CD14-positive monocyte (primary cell): ENCODE results near the gene XDH. TPM values are rescaled to one million over a fixed set of nuclear protein-coding genes. Genes with fewer than 3 reads are reported as not detected.

ENCODE experiments used
- DNase-seq, 3 donors: peaks; one replicate each; pipeline ENCODE4 v3.0.0-alpha.2; 2011 to 2022
- H2AFZ ChIP-seq: 2 replicates; pipeline ENCODE4 v1.6.0; 2012; ENCODE audit warnings: mild to moderate bottlenecking, low read depth, low read length, inconsistent platforms; ENCODE audit not compliant: insufficient read depth, poor library complexity, severe bottlenecking
- H3K27ac ChIP-seq, 2 donors: 1 replicate in 1 of 2; 2 replicates in 1 of 2; pipeline ENCODE4 v1.5.1; 2012 to 2013; ENCODE audit warnings: low read length in 2 of 2, control low read depth in 1 of 2, inconsistent platforms in 1 of 2, low read depth in 1 of 2, mild to moderate bottlenecking in 1 of 2
- H3K27me3 ChIP-seq, 2 donors: one replicate each; pipeline versions ENCODE4 v1.6.0 to v1.6.1; 2011 to 2013; ENCODE audit warnings: low read length in 2 of 2; ENCODE audit not compliant: control insufficient read depth in 2 of 2, insufficient read depth in 2 of 2
- H3K36me3 ChIP-seq, 2 donors: replicated peaks in 1 of 2; 1 replicate in 1 of 2; 2 replicates in 1 of 2; pipeline versions ENCODE4 v1.5.1 to v1.6.1; 2012 to 2013; ENCODE audit warnings: low read length in 2 of 2, control low read depth in 1 of 2, inconsistent platforms in 1 of 2, mild to moderate bottlenecking in 1 of 2; ENCODE audit not compliant: insufficient read depth in 2 of 2, control insufficient read depth in 1 of 2
- H3K4me1 ChIP-seq, 2 donors: 1 replicate in 1 of 2; 2 replicates in 1 of 2; pipeline versions ENCODE4 v1.5.1 to v1.6.1; 2012 to 2013; ENCODE audit warnings: low read length in 2 of 2, control low read depth in 1 of 2, inconsistent platforms in 1 of 2, mild to moderate bottlenecking in 1 of 2, moderate library complexity in 1 of 2; ENCODE audit not compliant: insufficient read depth in 2 of 2, control insufficient read depth in 1 of 2
- H3K4me2 ChIP-seq: replicated peaks from 2 replicates; pipeline ENCODE3; 2012; ENCODE audit warnings: low read length, moderate library complexity, mild to moderate bottlenecking; ENCODE audit not compliant: poor library complexity, severe bottlenecking; ENCODE audit errors: extremely low read depth
- H3K4me3 ChIP-seq, 3 experiments: fragments of 200-600 bp in 1 of 3; sonication (generic) in 1 of 3; replicated peaks in 1 of 3; 1 replicate in 2 of 3; 2 replicates in 1 of 3; pipeline ENCODE4 v1.5.1; 2011 to 2013; ENCODE audit warnings: low read length in 3 of 3, mild to moderate bottlenecking in 3 of 3, control low read depth in 2 of 3, low read depth in 2 of 3, inconsistent platforms in 1 of 3, moderate library complexity in 1 of 3
- H3K79me2 ChIP-seq: 2 replicates; pipeline ENCODE4 v1.6.0; 2012; ENCODE audit warnings: mild to moderate bottlenecking, control low read depth, inconsistent platforms, low read length, moderate library complexity; ENCODE audit not compliant: insufficient read depth
- H3K9ac ChIP-seq: 2 replicates; pipeline ENCODE4 v1.6.0; 2017; ENCODE audit warnings: low read length, mild to moderate bottlenecking; ENCODE audit not compliant: insufficient read depth, poor library complexity, severe bottlenecking
- H3K9me3 ChIP-seq, 2 donors: replicated peaks in 1 of 2; 1 replicate in 1 of 2; 2 replicates in 1 of 2; pipeline versions ENCODE4 v1.5.1 to v1.6.1; 2012 to 2013; ENCODE audit warnings: low read length in 2 of 2, control low read depth in 1 of 2; ENCODE audit not compliant: control insufficient read depth in 1 of 2, insufficient read depth in 1 of 2
- H4K20me1 ChIP-seq: 2 replicates; pipeline ENCODE4 v1.6.0; 2012; ENCODE audit warnings: mild to moderate bottlenecking, low read length, control low read depth, moderate library complexity; ENCODE audit not compliant: insufficient read depth
- H3K27ac Mint-ChIP-seq, 7 donors: one replicate each; pipeline ENCODE4 v1.8.0; 2020; ENCODE audit warnings: mild to moderate bottlenecking in 7 of 7, mixed read lengths in 7 of 7, moderate library complexity in 6 of 7, inconsistent platforms in 2 of 7
- H3K27me3 Mint-ChIP-seq, 3 donors: one replicate each; pipeline ENCODE4 v1.8.0; 2021 to 2022; ENCODE audit warnings: low read depth in 3 of 3, mild to moderate bottlenecking in 3 of 3, mixed read lengths in 3 of 3, moderate library complexity in 3 of 3, inconsistent platforms in 1 of 3
- H3K36me3 Mint-ChIP-seq, 2 donors: one replicate each; pipeline ENCODE4 v1.8.0; 2020; ENCODE audit warnings: mixed read lengths in 2 of 2, inconsistent platforms in 1 of 2, mild to moderate bottlenecking in 1 of 2
- H3K4me1 Mint-ChIP-seq: one replicate; pipeline ENCODE4 v1.8.0; 2020; ENCODE audit warnings: mild to moderate bottlenecking, mixed read lengths
- H3K4me3 Mint-ChIP-seq, 2 donors: one replicate each; pipeline ENCODE4 v1.8.0; 2020; ENCODE audit warnings: mild to moderate bottlenecking in 2 of 2, mixed read lengths in 2 of 2, moderate library complexity in 1 of 2
- H3K9me3 Mint-ChIP-seq, 7 donors: one replicate each; pipeline ENCODE4 v1.8.0; 2020 to 2022; ENCODE audit warnings: mixed read lengths in 7 of 7, mild to moderate bottlenecking in 6 of 7, moderate library complexity in 6 of 7, inconsistent platforms in 2 of 7
- WGBS: methylation state at CpG from one replicate; pipeline ENCODE4 v1.1.5; 2013; ENCODE audit warnings: missing lambda C conversion rate; ENCODE audit not compliant: insufficient coverage; 5-methylcytosine and 5-hydroxymethylcytosine counted together
- intact Hi-C, 2 donors: fragments of 100-400 bp; cut with micrococcal nuclease; formaldehyde crosslinking; loops; one replicate each; pipeline versions ENCODE4 v1.15.0 to v1.15.1; 2023
- polyA plus RNA-seq, 3 donors: library from polyadenylated mRNA; depleted of rRNA in 1 of 3; unstranded in 2 of 3; stranded (reverse) in 1 of 3; fragments of 300-500 nt in 2 of 3; fragments of >200 nt in 1 of 3; fragmentation: Illumina TruSeq in 2 of 3; gene quantifications; 1 replicate in 2 of 3; 2 replicates in 1 of 3; pipeline ENCODE4 v1.2.3, GENCODE V29; 2012 to 2021
- TF ChIP-seq, protein P1 (sequence below): fragments of 200-600 bp; IDR thresholded peaks from one replicate; pipeline ENCODE4 v1.8.0; 2022; ENCODE audit warnings: antibody characterized with exemption, mild to moderate bottlenecking

XDH gene
- polyA plus RNA-seq, 3 donors, result not detected

DNA sequence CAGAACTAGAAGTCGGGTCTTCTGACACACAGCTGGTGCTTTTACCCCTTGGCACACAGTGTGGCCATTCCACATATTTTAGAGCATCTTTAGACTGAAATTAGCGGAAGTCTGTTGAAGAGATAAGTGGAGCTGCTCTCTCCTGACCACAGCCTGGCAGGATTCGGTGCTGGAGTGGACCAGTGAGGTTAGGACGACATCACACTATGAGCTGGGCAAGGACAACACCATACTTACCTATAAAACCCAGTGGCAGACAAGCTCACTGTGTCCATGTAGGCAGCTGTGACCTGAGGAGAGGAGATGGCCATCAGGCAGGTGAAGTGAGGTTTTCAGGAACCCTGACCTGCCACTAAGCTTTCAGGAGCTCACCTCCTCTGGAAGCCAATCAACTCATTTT, 70.1 kb downstream of the XDH start:
- H3K9ac ChIP-seq, result no peak overlapping the region
- H3K4me2 ChIP-seq, result no peak overlapping the region
- H3K27ac Mint-ChIP-seq, result no peak overlapping the region
- no peak overlapping the region for H2AFZ ChIP-seq
- WGBS, result 50% methylated on average over 1 of the region's 4 CpGs
- no peaks in the 10 kb centered on the region for H3K9me3 ChIP-seq
- peaks cover 0 to 1% (median 0%) of the 10 kb centered on the region in 3 donors for H3K27me3 Mint-ChIP-seq
- TF ChIP-seq, protein P1, sequence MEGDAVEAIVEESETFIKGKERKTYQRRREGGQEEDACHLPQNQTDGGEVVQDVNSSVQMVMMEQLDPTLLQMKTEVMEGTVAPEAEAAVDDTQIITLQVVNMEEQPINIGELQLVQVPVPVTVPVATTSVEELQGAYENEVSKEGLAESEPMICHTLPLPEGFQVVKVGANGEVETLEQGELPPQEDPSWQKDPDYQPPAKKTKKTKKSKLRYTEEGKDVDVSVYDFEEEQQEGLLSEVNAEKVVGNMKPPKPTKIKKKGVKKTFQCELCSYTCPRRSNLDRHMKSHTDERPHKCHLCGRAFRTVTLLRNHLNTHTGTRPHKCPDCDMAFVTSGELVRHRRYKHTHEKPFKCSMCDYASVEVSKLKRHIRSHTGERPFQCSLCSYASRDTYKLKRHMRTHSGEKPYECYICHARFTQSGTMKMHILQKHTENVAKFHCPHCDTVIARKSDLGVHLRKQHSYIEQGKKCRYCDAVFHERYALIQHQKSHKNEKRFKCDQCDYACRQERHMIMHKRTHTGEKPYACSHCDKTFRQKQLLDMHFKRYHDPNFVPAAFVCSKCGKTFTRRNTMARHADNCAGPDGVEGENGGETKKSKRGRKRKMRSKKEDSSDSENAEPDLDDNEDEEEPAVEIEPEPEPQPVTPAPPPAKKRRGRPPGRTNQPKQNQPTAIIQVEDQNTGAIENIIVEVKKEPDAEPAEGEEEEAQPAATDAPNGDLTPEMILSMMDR, result no peak
- no peaks in the 10 kb centered on the region for H3K4me1 Mint-ChIP-seq
- intact Hi-C loops, result no loop called here
- H3K27me3 ChIP-seq, result no peaks in the 10 kb centered on the region
- no peak overlapping the region for H3K4me3 Mint-ChIP-seq
- no peaks in the 10 kb centered on the region for H3K79me2 ChIP-seq
- no peaks in the 10 kb centered on the region for H4K20me1 ChIP-seq
- no peaks in the 10 kb centered on the region for H3K36me3 ChIP-seq
- H3K27ac ChIP-seq, result no peak overlapping the region
- DNase-seq, result no peak
- peaks cover 0 to 1% (median 0%) of the 10 kb centered on the region in 7 donors for H3K9me3 Mint-ChIP-seq
- no peaks in the 10 kb centered on the region for H3K36me3 Mint-ChIP-seq
- H3K4me1 ChIP-seq, result no peaks in the 10 kb centered on the region
- H3K4me3 ChIP-seq, result no peak overlapping the region

DNA sequence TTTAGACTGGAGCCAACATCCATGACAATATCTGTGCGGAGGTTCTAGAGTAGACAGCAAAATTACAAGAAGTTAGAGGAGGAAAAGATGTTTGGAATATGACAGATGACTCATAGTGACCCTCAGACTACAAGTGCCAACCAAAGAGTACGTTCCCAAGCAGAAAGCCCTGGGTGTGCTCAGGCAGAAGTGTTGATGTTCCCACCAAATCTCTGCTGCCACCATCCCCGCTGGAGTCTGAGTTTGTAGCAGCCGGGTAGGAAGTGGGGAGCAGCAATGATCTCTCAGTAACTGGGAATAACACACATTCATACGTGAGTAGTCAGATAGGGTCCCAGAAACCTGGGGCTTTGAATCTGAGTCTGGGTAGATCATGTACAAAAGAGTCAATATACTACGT, 73.2 kb downstream of the XDH start:
- TF ChIP-seq, protein P1, result no peak
- Mint-ChIP-seq H3K4me3 (no peak overlapping the region), H3K9me3 (peaks cover 0 to 3% (median 0%) of the 10 kb centered on the region in 7 donors), H3K27me3 (peaks cover 0 to 2% (median 1%) of the 10 kb centered on the region in 3 donors), H3K27ac (no peak overlapping the region), H3K4me1 (no peaks in the 10 kb centered on the region), H3K36me3 (no peaks in the 10 kb centered on the region)
- Histone ChIP-seq H3K9ac (no peak overlapping the region), H3K9me3 (no peaks in the 10 kb centered on the region), H3K4me1 (no peaks in the 10 kb centered on the region), H3K4me2 (no peak overlapping the region), H3K27me3 (no peaks in the 10 kb centered on the region), H3K36me3 (no peaks in the 10 kb centered on the region), H4K20me1 (no peaks in the 10 kb centered on the region), H3K79me2 (no peaks in the 10 kb centered on the region), H2AFZ (no peak overlapping the region), H3K4me3 (no peak overlapping the region), H3K27ac (no peak overlapping the region)
- 100% methylated on average over 1 of the region's 6 CpGs for WGBS
- no peak for DNase-seq
- intact Hi-C loops, result no loop called here
